ENCODE data around the gene ADGB.

Gene ADGB

DNA sequence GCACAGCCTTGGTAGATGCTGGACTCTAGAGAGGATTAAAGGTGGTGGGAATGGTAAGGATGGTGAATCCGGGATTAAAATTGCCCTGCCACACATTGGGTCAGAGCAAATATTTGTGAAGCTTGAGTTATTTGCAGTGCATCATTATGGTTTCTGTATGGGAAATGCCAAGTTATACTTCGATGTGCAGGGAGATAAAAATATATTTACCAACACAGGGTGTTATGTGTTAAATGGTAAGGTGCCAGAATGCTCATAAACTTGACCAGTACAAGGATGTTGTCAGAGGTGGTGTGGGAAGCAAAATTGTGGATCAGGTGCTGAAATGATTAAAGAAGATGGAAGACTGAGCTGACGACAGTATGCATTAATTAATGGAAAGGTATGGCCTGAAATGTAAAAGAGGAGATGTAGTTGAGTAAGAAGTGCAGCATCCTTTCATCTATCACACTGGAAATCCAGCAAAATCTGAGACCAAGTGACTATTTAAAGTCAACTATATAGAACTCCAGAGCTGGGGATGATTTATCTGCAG is 262.3 kb downstream of the ADGB start:
- DNase-seq (ENCODE audit: low spot score), result no peak

DNA sequence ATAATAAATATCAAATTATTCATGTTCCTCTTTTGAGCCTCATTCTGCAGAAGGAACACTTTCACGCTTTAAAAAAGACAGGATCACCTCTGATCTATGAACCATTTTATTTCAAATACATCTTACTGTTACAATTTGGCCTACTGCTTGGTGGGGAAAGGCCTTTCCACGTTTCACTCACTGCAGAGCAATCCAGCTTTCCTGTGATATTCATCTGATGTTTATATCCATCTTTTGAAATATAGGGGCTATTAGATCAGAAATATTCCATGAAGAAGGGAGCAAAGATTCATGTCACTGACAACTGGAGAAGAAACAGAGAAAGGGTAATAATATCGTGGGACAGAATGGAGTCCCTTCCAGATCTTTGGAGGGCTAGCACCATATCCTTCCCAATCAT is 262.9 kb downstream of the ADGB start:
- no peak for DNase-seq (ENCODE audit: low spot score)

DNA sequence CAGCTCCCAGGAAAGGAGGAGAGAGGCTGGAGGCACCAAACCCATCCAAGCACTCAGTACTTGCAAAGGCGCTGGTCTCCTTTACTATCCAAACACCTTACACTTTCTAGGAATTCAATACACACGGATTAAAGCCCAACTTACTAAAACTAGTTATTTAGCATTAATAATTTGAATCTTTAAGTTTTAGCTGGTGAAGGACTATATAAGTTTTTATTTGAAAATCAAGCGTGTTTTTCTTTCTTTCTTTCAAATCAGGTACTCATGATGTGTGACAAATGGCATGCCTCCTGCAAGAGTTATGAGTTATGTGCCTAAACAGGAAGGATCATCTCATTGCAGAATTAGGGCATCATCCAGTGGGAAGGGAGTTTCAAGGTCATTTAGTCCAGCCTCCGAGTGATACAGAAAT is 263.7 kb downstream of the ADGB start:
- no peak for DNase-seq (ENCODE audit: low spot score)

DNA sequence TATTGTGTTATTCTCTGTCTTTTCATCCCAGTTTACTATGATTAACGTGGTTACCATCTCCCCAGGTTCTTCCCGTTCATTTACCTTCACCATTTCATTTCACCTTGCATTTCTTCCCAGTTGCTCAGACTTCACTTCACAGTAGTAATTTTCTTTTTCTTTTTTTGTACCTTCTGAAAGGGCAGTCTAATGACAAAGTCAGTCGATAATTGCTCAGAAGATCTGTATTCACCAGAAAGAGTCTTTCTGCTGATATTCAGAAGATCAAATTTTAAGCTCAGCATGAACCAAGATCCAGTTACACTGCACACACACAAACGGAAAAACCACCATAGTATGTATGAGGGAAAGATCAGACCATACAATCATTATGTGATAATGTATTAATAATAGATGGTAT is 265.5 kb downstream of the ADGB start:
- DNase-seq (ENCODE audit: low spot score), result no peak

DNA sequence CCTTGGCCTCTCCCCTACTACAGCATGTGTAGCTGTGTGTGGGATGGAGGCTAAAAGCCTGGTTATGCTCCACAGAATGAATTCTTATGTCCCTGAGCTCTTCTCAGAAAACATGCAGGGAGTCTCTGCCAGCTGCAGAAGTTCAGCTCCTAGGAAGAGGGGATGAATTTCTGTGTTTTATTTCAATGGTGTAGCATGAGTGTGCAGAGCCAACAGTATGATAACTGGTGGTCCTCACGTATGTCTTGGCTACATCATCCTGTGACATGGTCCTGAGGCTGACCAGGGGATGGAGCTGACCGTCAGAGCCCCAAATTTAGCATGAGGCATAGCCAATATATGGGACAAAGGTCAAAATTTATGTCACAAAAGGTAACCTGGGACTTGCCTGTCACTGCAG is 266.1 kb downstream of the ADGB start:
- no peak for DNase-seq (ENCODE audit: low spot score)

Data from CD4-positive, alpha-beta T cell treated with Interleukin-2 at 100 ng/mL for 4 hours (primary cell).